SK-N-SH (cell line): ENCODE measurements around the gene SHMT2. TPM values are rescaled to one million over a fixed set of nuclear protein-coding genes. Genes with fewer than 3 reads are reported as not detected.

ENCODE experiments used
- CTCF ChIA-PET: fragments of 300-600, 350-600 bp; formaldehyde crosslinking; extraction: SDS; loops from one replicate; lab custom pipeline; 2021; lab: Yijun Ruan, JAX
- POLR2A ChIA-PET: fragments of 350-600 bp; sonication (Branson Sonifier 250); formaldehyde crosslinking; extraction: SDS; loops from one replicate; lab custom pipeline; 2020; ENCODE audit warnings: antibody characterized with exemption, inconsistent platforms; lab: Yijun Ruan, JAX
- DNase-seq: peaks from one replicate; pipeline ENCODE4 v3.0.0; 2012
- H2AFZ ChIP-seq: fragments of 200-600 bp; sonication (generic); 2 replicates; pipeline ENCODE4 v1.8.1; 2016; ENCODE audit warnings: antibody characterized with exemption, mild to moderate bottlenecking, low read depth
- H3F3A ChIP-seq: fragments of 200-600 bp; sonication (generic); replicated peaks from 2 replicates; pipeline ENCODE3; 2016; ENCODE audit warnings: antibody characterized with exemption, mild to moderate bottlenecking; ENCODE audit not compliant: insufficient read depth
- H3K27ac ChIP-seq, 2 experiments: fragments of 200-500 bp in 1 of 2; fragments of 200-600 bp in 1 of 2; sonication (Bioruptor generic) in 1 of 2; sonication (generic), shearing (Covaris generic) in 1 of 2; 2 replicates each; pipeline versions ENCODE4 v1.5.1 to v1.6.1; 2014 to 2016; ENCODE audit warnings: low read depth in 2 of 2, inconsistent platforms in 1 of 2, low read length in 1 of 2, mild to moderate bottlenecking in 1 of 2, mixed read lengths in 1 of 2
- H3K27me3 ChIP-seq: fragments of 200-600 bp; sonication (generic), shearing (Covaris generic); 2 replicates; pipeline ENCODE4 v1.6.1; 2016; ENCODE audit warnings: mixed run types; ENCODE audit not compliant: insufficient read depth
- H3K36me3 ChIP-seq, 2 experiments: fragments of 200-500 bp in 1 of 2; fragments of 200-600 bp in 1 of 2; sonication (Bioruptor generic) in 1 of 2; sonication (generic) in 1 of 2; replicated peaks in 1 of 2; 2 replicates each; pipeline versions ENCODE3 to v1.5.1; 2014 to 2016; ENCODE audit warnings: low read length in 1 of 2, mild to moderate bottlenecking in 1 of 2; ENCODE audit not compliant: insufficient read depth in 2 of 2, control insufficient read depth in 1 of 2
- H3K4me1 ChIP-seq, 2 experiments: fragments of 200-500 bp in 1 of 2; fragments of 200-600 bp in 1 of 2; sonication (Bioruptor generic) in 1 of 2; sonication (generic), shearing (Covaris generic) in 1 of 2; 2 replicates each; pipeline versions ENCODE4 v1.5.1 to v1.6.1; 2014 to 2016; ENCODE audit warnings: low read depth in 1 of 2, low read length in 1 of 2, mixed run types in 1 of 2; ENCODE audit not compliant: insufficient read depth in 2 of 2, control insufficient read depth in 1 of 2
- H3K4me2 ChIP-seq: fragments of 200-600 bp; sonication (generic), shearing (Covaris generic); 2 replicates; pipeline ENCODE4 v1.6.1; 2017; ENCODE audit warnings: mixed run types
- H3K4me3 ChIP-seq, 2 experiments: fragments of 200-500 bp in 1 of 2; fragments of 200-600 bp in 1 of 2; sonication (Bioruptor generic) in 1 of 2; sonication (generic), shearing (Covaris generic) in 1 of 2; 2 replicates each; pipeline versions ENCODE4 v1.5.1 to v1.8.1; 2014 to 2016; ENCODE audit warnings: low read depth in 2 of 2, inconsistent platforms in 1 of 2, low read length in 1 of 2, mild to moderate bottlenecking in 1 of 2, mixed read lengths in 1 of 2, moderate library complexity in 1 of 2
- H3K79me2 ChIP-seq: fragments of 200-600 bp; sonication (generic); 2 replicates; pipeline ENCODE4 v1.8.1; 2017; ENCODE audit warnings: mild to moderate bottlenecking; ENCODE audit not compliant: insufficient read depth
- H3K9ac ChIP-seq: fragments of 200-600 bp; sonication (generic); 2 replicates; pipeline ENCODE4 v1.6.1; 2017; ENCODE audit warnings: mixed run types
- H3K9me2 ChIP-seq: fragments of 200-600 bp; sonication (generic); 2 replicates; pipeline ENCODE4 v1.6.1; 2017; ENCODE audit warnings: mixed run types
- H3K9me3 ChIP-seq: fragments of 200-600 bp; sonication (generic); 2 replicates; pipeline ENCODE4 v1.6.1; 2017; ENCODE audit warnings: mixed run types, mild to moderate bottlenecking, moderate library complexity
- H4K20me1 ChIP-seq: fragments of 200-600 bp; sonication (generic); 2 replicates; pipeline ENCODE4 v1.6.1; 2017; ENCODE audit warnings: mild to moderate bottlenecking, mixed run types; ENCODE audit not compliant: insufficient read depth
- CHD2 ChIP-seq: fragments of 150-350 bp; IDR thresholded peaks from 2 replicates; pipeline ENCODE4 v1.6.1; 2018; ENCODE audit warnings: low read length; ENCODE audit not compliant: partially characterized antibody
- ELF1 ChIP-seq: IDR thresholded peaks from 2 replicates; pipeline ENCODE4 v1.4.0; 2012
- EZH2phosphoT487 ChIP-seq: fragments of 200-600 bp; sonication (generic); IDR thresholded peaks from 2 replicates; pipeline ENCODE4 v1.6.1; 2017; ENCODE audit warnings: low read depth, mixed run types, mild to moderate bottlenecking, antibody characterized with exemption, moderate library complexity, borderline replicate concordance
- FOSL2 ChIP-seq: IDR thresholded peaks from 2 replicates; pipeline ENCODE4 v1.4.0; 2012; ENCODE audit warnings: low read depth, mild to moderate bottlenecking, moderate library complexity, borderline replicate concordance
- FOXM1 ChIP-seq: IDR thresholded peaks from 2 replicates; pipeline ENCODE4 v1.4.0; 2012; ENCODE audit warnings: low read depth, mild to moderate bottlenecking
- GATA2 ChIP-seq: sonication (generic); formaldehyde crosslinking; IDR thresholded peaks from 2 replicates; pipeline ENCODE4 v1.5.0; 2020; ENCODE audit warnings: mild to moderate bottlenecking, missing genetic modification reagents
- JUND ChIP-seq: IDR thresholded peaks from 2 replicates; pipeline ENCODE4 v1.4.0; 2012
- MXI1 ChIP-seq: IDR thresholded peaks from 2 replicates; pipeline ENCODE4 v1.6.1; 2012; ENCODE audit warnings: mild to moderate bottlenecking, low read depth, low read length, improper control_type of control experiment
- NFIC ChIP-seq: IDR thresholded peaks from 2 replicates; pipeline ENCODE4 v1.4.0; 2012; ENCODE audit warnings: borderline replicate concordance
- NRF1 ChIP-seq: IDR thresholded peaks from 2 replicates; pipeline ENCODE4 v1.6.1; 2012; ENCODE audit warnings: low read depth, mild to moderate bottlenecking, low read length
- POLR2AphosphoS5 ChIP-seq: IDR thresholded peaks from 2 replicates; pipeline ENCODE4 v1.6.1; 2012; ENCODE audit warnings: low read depth, low read length
- RAD21 ChIP-seq: IDR thresholded peaks from 2 replicates; pipeline ENCODE4 v1.6.1; 2012; ENCODE audit warnings: mild to moderate bottlenecking, low read length
- RXRA ChIP-seq: IDR thresholded peaks from 2 replicates; pipeline ENCODE4 v1.4.0; 2012; ENCODE audit warnings: low read depth, mild to moderate bottlenecking, borderline replicate concordance
- SMC3 ChIP-seq: IDR thresholded peaks from 2 replicates; pipeline ENCODE4 v1.6.1; 2012; ENCODE audit warnings: low read depth, low read length, improper control_type of control experiment
- TAF1 ChIP-seq: IDR thresholded peaks from 2 replicates; pipeline ENCODE4 v1.6.1; 2012; ENCODE audit warnings: low read depth, mild to moderate bottlenecking, low read length, moderate library complexity, borderline replicate concordance
- TCF12 ChIP-seq: IDR thresholded peaks from 2 replicates; pipeline ENCODE4 v1.4.0; 2012
- YY1 ChIP-seq: IDR thresholded peaks from 2 replicates; pipeline ENCODE4 v1.4.0; 2012; ENCODE audit warnings: low read depth, mild to moderate bottlenecking
- WGBS: methylation state at CpG from one replicate; pipeline ENCODE4 v1.1.6; 2017; ENCODE audit warnings: low lambda C conversion rate; 5-methylcytosine and 5-hydroxymethylcytosine counted together
- polyA plus RNA-seq, 3 experiments: library from polyadenylated mRNA; depleted of rRNA; stranded (reverse); fragments of >200 nt; gene quantifications; 2 replicates each; pipeline ENCODE4 v1.2.3, GENCODE V29; 2012
- TF ChIP-seq, protein P1 (sequence below): fragments of 150-350 bp; IDR thresholded peaks from 2 replicates; pipeline ENCODE4 v1.6.1; 2017; ENCODE audit warnings: antibody characterized with exemption, low read length, low read depth, borderline replicate concordance
- TF ChIP-seq, protein P2 (sequence below): IDR thresholded peaks from 2 replicates; pipeline ENCODE4 v1.6.1; 2012; ENCODE audit warnings: mild to moderate bottlenecking, low read depth, low read length, moderate library complexity
- TF ChIP-seq, protein P3 (sequence below): fragments of 200-600 bp; sonication (generic); IDR thresholded peaks from 2 replicates; pipeline ENCODE4 v1.6.1; 2017; ENCODE audit warnings: antibody characterized with exemption, mild to moderate bottlenecking, moderate library complexity
- TF ChIP-seq, protein P4 (sequence below): fragments of 150-350 bp; IDR thresholded peaks from 2 replicates; pipeline ENCODE4 v1.6.1; 2016; ENCODE audit warnings: mild to moderate bottlenecking, low read depth, low read length

Gene SHMT2
- polyA plus RNA-seq, 1 of the 3 experiments (the other 2 are of a cell fraction): 204 TPM

DNA sequence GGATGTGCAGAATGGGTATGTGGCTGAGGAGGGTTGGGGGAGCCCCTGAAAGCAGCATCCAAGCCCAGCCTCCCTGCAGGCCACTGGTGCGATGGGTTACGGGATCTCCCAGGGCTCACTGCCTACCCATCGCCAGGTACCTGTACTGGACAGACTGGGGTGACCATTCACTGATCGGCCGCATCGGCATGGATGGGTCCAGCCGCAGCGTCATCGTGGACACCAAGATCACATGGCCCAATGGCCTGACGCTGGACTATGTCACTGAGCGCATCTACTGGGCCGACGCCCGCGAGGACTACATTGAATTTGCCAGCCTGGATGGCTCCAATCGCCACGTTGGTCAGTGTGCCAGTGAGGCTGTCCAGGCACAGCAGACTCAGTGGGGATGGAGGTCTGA is 31.2 kb upstream of the SHMT2 start:
- CTCF ChIA-PET: interaction anchor here (1.3 to 6.9 kb wide), 4 partner anchors 15 to 87 kb away, joined by 3 to 48 read pairs (median 4); no protein-coding TSS in a partner anchor
- WGBS: 89% methylated on average over 3 of the region's 17 CpGs

DNA sequence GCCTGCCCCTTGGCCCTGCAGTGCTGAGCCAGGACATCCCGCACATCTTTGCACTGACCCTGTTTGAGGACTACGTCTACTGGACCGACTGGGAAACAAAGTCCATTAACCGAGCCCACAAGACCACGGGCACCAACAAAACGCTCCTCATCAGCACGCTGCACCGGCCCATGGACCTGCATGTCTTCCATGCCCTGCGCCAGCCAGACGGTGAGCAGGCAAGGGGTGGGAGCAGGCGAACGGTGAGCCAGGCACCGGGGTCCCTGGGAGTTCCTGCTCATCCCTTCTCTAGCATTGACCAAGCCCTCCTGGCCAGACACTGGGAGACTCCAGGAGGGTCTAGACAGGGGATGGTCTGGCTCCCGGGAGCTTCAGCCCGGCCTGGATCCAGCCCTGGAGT is 30.3 kb upstream of the SHMT2 start:
- Histone ChIP-seq H3K27ac (no peak overlapping the region), H2AFZ (no peak overlapping the region), H3K4me2 (no peak overlapping the region), H4K20me1 (no peaks in the 10 kb centered on the region), H3K9ac (no peak overlapping the region), H3K27me3 (no peaks in the 10 kb centered on the region), H3K36me3 (peaks cover 0 to 82% of the 10 kb centered on the region in 2 experiments), H3K9me2 (no peaks in the 10 kb centered on the region), H3K4me1 (no peaks in the 10 kb centered on the region), H3K79me2 (no peaks in the 10 kb centered on the region), H3K4me3 (no peak overlapping the region), H3F3A (no peaks in the 10 kb centered on the region), H3K9me3 (no peaks in the 10 kb centered on the region)
- ChIA-PET POLR2A (no interaction called here), CTCF (interaction anchor here (1.0 to 6.9 kb wide), 7 partner anchors 14 to 87 kb away, joined by 3 to 48 read pairs (median 4); no protein-coding TSS in a partner anchor)
- DNase-seq: no peak
- WGBS: 71% methylated on average over 7 of the region's 15 CpGs
- no peak for TF ChIP-seq POLR2AphosphoS5
- TF ChIP-seq CHD2: no peak
- no peak for TF ChIP-seq RXRA
- TF ChIP-seq FOXM1: no peak
- TF ChIP-seq, protein P1, sequence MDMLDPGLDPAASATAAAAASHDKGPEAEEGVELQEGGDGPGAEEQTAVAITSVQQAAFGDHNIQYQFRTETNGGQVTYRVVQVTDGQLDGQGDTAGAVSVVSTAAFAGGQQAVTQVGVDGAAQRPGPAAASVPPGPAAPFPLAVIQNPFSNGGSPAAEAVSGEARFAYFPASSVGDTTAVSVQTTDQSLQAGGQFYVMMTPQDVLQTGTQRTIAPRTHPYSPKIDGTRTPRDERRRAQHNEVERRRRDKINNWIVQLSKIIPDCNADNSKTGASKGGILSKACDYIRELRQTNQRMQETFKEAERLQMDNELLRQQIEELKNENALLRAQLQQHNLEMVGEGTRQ: no peak
- TF ChIP-seq TAF1: no peak
- TF ChIP-seq, protein P2, sequence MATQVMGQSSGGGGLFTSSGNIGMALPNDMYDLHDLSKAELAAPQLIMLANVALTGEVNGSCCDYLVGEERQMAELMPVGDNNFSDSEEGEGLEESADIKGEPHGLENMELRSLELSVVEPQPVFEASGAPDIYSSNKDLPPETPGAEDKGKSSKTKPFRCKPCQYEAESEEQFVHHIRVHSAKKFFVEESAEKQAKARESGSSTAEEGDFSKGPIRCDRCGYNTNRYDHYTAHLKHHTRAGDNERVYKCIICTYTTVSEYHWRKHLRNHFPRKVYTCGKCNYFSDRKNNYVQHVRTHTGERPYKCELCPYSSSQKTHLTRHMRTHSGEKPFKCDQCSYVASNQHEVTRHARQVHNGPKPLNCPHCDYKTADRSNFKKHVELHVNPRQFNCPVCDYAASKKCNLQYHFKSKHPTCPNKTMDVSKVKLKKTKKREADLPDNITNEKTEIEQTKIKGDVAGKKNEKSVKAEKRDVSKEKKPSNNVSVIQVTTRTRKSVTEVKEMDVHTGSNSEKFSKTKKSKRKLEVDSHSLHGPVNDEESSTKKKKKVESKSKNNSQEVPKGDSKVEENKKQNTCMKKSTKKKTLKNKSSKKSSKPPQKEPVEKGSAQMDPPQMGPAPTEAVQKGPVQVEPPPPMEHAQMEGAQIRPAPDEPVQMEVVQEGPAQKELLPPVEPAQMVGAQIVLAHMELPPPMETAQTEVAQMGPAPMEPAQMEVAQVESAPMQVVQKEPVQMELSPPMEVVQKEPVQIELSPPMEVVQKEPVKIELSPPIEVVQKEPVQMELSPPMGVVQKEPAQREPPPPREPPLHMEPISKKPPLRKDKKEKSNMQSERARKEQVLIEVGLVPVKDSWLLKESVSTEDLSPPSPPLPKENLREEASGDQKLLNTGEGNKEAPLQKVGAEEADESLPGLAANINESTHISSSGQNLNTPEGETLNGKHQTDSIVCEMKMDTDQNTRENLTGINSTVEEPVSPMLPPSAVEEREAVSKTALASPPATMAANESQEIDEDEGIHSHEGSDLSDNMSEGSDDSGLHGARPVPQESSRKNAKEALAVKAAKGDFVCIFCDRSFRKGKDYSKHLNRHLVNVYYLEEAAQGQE: no peak
- TF ChIP-seq YY1: no peak
- TF ChIP-seq NFIC: no peak
- no peak for TF ChIP-seq MXI1
- no peak for TF ChIP-seq TCF12
- TF ChIP-seq, protein P3, sequence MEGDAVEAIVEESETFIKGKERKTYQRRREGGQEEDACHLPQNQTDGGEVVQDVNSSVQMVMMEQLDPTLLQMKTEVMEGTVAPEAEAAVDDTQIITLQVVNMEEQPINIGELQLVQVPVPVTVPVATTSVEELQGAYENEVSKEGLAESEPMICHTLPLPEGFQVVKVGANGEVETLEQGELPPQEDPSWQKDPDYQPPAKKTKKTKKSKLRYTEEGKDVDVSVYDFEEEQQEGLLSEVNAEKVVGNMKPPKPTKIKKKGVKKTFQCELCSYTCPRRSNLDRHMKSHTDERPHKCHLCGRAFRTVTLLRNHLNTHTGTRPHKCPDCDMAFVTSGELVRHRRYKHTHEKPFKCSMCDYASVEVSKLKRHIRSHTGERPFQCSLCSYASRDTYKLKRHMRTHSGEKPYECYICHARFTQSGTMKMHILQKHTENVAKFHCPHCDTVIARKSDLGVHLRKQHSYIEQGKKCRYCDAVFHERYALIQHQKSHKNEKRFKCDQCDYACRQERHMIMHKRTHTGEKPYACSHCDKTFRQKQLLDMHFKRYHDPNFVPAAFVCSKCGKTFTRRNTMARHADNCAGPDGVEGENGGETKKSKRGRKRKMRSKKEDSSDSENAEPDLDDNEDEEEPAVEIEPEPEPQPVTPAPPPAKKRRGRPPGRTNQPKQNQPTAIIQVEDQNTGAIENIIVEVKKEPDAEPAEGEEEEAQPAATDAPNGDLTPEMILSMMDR: no peak
- TF ChIP-seq, protein P4, sequence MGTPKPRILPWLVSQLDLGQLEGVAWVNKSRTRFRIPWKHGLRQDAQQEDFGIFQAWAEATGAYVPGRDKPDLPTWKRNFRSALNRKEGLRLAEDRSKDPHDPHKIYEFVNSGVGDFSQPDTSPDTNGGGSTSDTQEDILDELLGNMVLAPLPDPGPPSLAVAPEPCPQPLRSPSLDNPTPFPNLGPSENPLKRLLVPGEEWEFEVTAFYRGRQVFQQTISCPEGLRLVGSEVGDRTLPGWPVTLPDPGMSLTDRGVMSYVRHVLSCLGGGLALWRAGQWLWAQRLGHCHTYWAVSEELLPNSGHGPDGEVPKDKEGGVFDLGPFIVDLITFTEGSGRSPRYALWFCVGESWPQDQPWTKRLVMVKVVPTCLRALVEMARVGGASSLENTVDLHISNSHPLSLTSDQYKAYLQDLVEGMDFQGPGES: no peak
- TF ChIP-seq JUND: no peak
- TF ChIP-seq ELF1: no peak
- TF ChIP-seq SMC3: no peak
- no peak for TF ChIP-seq FOSL2
- no peak for TF ChIP-seq GATA2 (CRISPR knock-in tag)
- TF ChIP-seq RAD21: no peak
- no peak for TF ChIP-seq EZH2phosphoT487

More for the DNA sequence above, 31.2 kb upstream of the SHMT2 start:
- H3K9me3 ChIP-seq: no peaks in the 10 kb centered on the region
- no peaks in the 10 kb centered on the region for H3F3A ChIP-seq
- no peaks in the 10 kb centered on the region for H3K9me2 ChIP-seq
- no peaks in the 10 kb centered on the region for H3K79me2 ChIP-seq
- no peak for TF ChIP-seq GATA2 (CRISPR knock-in tag)
- TF ChIP-seq FOSL2: no peak
- TF ChIP-seq NRF1: no peak
- no peaks in the 10 kb centered on the region for H3K4me1 ChIP-seq
- no peak overlapping the region for H3K27ac ChIP-seq
- no peak overlapping the region for H3K4me3 ChIP-seq
- POLR2A ChIA-PET: no interaction called here
- peaks cover 0 to 82% of the 10 kb centered on the region in 2 experiments for H3K36me3 ChIP-seq
- no peak for DNase-seq
- H2AFZ ChIP-seq: no peak overlapping the region
- H4K20me1 ChIP-seq: no peaks in the 10 kb centered on the region
- no peak overlapping the region for H3K9ac ChIP-seq
- no peak overlapping the region for H3K4me2 ChIP-seq
- no peaks in the 10 kb centered on the region for H3K27me3 ChIP-seq
